Gastrocnemius medialis (tissue), 4 donors: ENCODE results near the gene UTS2B. TPM values are rescaled to one million over a fixed set of nuclear protein-coding genes. Genes with fewer than 3 reads are reported as not detected.
"Not testable (repeated sequence)": the region's sequence is repeated elsewhere in the genome, so short reads cannot be mapped to it uniquely, and the experiment has no call there.

Source experiments
- ATAC-seq, 2 donors: fragments of 150-250 bp; one replicate each; pipeline ENCODE4 v1.9.1; 2016
- DNase-seq, 2 donors: peaks; one replicate each; pipeline ENCODE4 v3.0.0-alpha.2; 2019
- H3K27ac ChIP-seq, 4 donors: fragments of 200-600 bp; sonication (generic); 1 replicate in 1 of 4; 2 replicates in 3 of 4; pipeline ENCODE4 v1.5.1; 2016 to 2018; ENCODE audit warnings: mild to moderate bottlenecking in 2 of 4, moderate library complexity in 1 of 4
- H3K27me3 ChIP-seq, 3 donors: fragments of 200-600 bp; sonication (generic) in 2 of 3; 1 replicate in 1 of 3; 2 replicates in 2 of 3; pipeline versions ENCODE4 v1.5.1 to v1.6.0; 2016 to 2019; ENCODE audit warnings: mild to moderate bottlenecking in 1 of 3, moderate library complexity in 1 of 3
- H3K36me3 ChIP-seq, 2 donors: fragments of 200-600 bp; sonication (generic) in 1 of 2; one replicate each; pipeline ENCODE4 v1.5.1; 2017 to 2018
- H3K4me1 ChIP-seq, 2 donors: fragments of 200-600 bp; sonication (generic) in 1 of 2; one replicate each; pipeline ENCODE4 v1.5.1; 2016 to 2017; ENCODE audit warnings: mild to moderate bottlenecking in 2 of 2
- H3K4me3 ChIP-seq, 4 donors: fragments of 200-600 bp; sonication (generic) in 3 of 4; 1 replicate in 1 of 4; 2 replicates in 3 of 4; pipeline ENCODE4 v1.5.1; 2016 to 2019; ENCODE audit warnings: mild to moderate bottlenecking in 2 of 4
- H3K9me3 ChIP-seq, 3 donors: fragments of 200-600 bp; sonication (generic) in 2 of 3; 1 replicate in 1 of 3; 2 replicates in 2 of 3; pipeline ENCODE4 v1.5.1; 2016 to 2019
- CTCF ChIP-seq, 5 experiments: fragments of 450-650 bp in 3 of 5; fragments of 200-600 bp in 2 of 5; sonication (generic) in 2 of 5; IDR thresholded peaks in 4 of 5; conservative IDR thresholded peaks in 1 of 5; 1 replicate in 4 of 5; 2 replicates in 1 of 5; pipeline ENCODE4 v1.5.1; 2016 to 2019; ENCODE audit warnings: antibody characterized with exemption in 5 of 5, mild to moderate bottlenecking in 3 of 5, moderate library complexity in 3 of 5
- POLR2A ChIP-seq, 2 donors: fragments of 450-650 bp; IDR thresholded peaks; one replicate each; pipeline ENCODE4 v1.6.1; 2017; ENCODE audit warnings: antibody characterized with exemption in 2 of 2, mild to moderate bottlenecking in 2 of 2, moderate library complexity in 2 of 2
- in situ Hi-C, 4 donors: fragments of 200-750 bp; cut with MboI; loops; one replicate each; pipeline versions ENCODE4 v1.15.0 to v1.8.0; 2017; ENCODE audit warnings: low sequenced_read_pairs in 4 of 4
- intact Hi-C: fragments of 100-400 bp; cut with DNase I; formaldehyde crosslinking; loops from one replicate; pipeline ENCODE4 v1.15.1; 2023; ENCODE audit warnings: low total_unique reads
- total RNA-seq, 4 donors: library from RNA; depleted of rRNA; stranded (reverse); fragments of >200 nt; gene quantifications; one replicate each; pipeline versions ENCODE4 v1.1.0 to v1.2.3, GENCODE V29; 2016

The UTS2B gene
- total RNA-seq, 4 donors from 2014 or later: not detected

GRCh38 chr3:191255156-191255555 is 75.2 kb downstream of the UTS2B start:
- Histone ChIP-seq H3K4me1 (no peaks in the 10 kb centered on the region), H3K4me3 (no peak overlapping the region), H3K27ac (no peak overlapping the region), H3K27me3 (no peaks in the 10 kb centered on the region), H3K9me3 (no peaks in the 10 kb centered on the region), H3K36me3 (no peaks in the 10 kb centered on the region)
- no peak for TF ChIP-seq POLR2A (IDR thresholded peaks at IDR 0.05)
- no peak for ATAC-seq
- intact Hi-C loops (no loop called here), in situ Hi-C loops (no loop called here)
- no peak for DNase-seq

GRCh38 chr3:191254098-191254873 is 76.0 kb downstream of the UTS2B start:
- H3K27ac ChIP-seq: no peak overlapping the region
- no peaks in the 10 kb centered on the region for H3K27me3 ChIP-seq
- no peak for TF ChIP-seq CTCF (IDR thresholded peaks at IDR 0.05 in 4 of 5, conservative IDR thresholded peaks at IDR 0.05 in 1 of 5)
- no peak for TF ChIP-seq POLR2A (IDR thresholded peaks at IDR 0.05)
- ATAC-seq: no peak
- DNase-seq: no peak
- no peaks in the 10 kb centered on the region for H3K9me3 ChIP-seq
- H3K4me1 ChIP-seq: no peaks in the 10 kb centered on the region
- no peaks in the 10 kb centered on the region for H3K36me3 ChIP-seq
- in situ Hi-C loops: no loop called here
- no peak overlapping the region for H3K4me3 ChIP-seq
- intact Hi-C loops: no loop called here

- intact Hi-C loops: no loop called here
- DNase-seq (no peak), ATAC-seq (no peak)
- H3K9me3 ChIP-seq: no peaks in the 10 kb centered on the region
- no peaks in the 10 kb centered on the region for H3K36me3 ChIP-seq
- H3K4me1 ChIP-seq: no peaks in the 10 kb centered on the region
- in situ Hi-C loops: no loop called here
- H3K27me3 ChIP-seq: no peaks in the 10 kb centered on the region
- H3K4me3 ChIP-seq: no peak overlapping the region
- TF ChIP-seq CTCF (IDR thresholded peaks at IDR 0.05 in 4 of 5, conservative IDR thresholded peaks at IDR 0.05 in 1 of 5) (no peak), POLR2A (IDR thresholded peaks at IDR 0.05) (no peak)
- H3K27ac ChIP-seq: no peak overlapping the region
Observed at GRCh38 chr3:191253089-191253799, 77.1 kb downstream of the UTS2B start.

GRCh38 chr3:191246630-191247029 is 83.7 kb downstream of the UTS2B start:
- Histone ChIP-seq H3K4me1 (no peaks in the 10 kb centered on the region), H3K36me3 (no peaks in the 10 kb centered on the region), H3K9me3 (no peaks in the 10 kb centered on the region), H3K27me3 (no peaks in the 10 kb centered on the region), H3K4me3 (no peak overlapping the region), H3K27ac (no peak overlapping the region)
- DNase-seq: no peak
- in situ Hi-C loops: loop anchor here in 2 of 4 donors (10.0 to 25.0 kb wide), 2 partner anchors 138 to 141 kb away; no protein-coding TSS in a partner anchor
- no peak for ATAC-seq
- intact Hi-C loops: loop anchor here (10.0 kb wide), 1 partner anchor 148 kb away; no protein-coding TSS in a partner anchor
- TF ChIP-seq POLR2A (IDR thresholded peaks at IDR 0.05): no peak
- TF ChIP-seq CTCF (IDR thresholded peaks at IDR 0.05 in 4 of 5, conservative IDR thresholded peaks at IDR 0.05 in 1 of 5): no peak

- not testable (repeated sequence) for H3K4me1 ChIP-seq, H3K4me3 ChIP-seq, H3K27ac ChIP-seq, ATAC-seq, H3K9me3 ChIP-seq, H3K36me3 ChIP-seq, H3K27me3 ChIP-seq
- intact Hi-C loops (loop anchor here (10.0 kb wide), 1 partner anchor 149 kb away; no protein-coding TSS in a partner anchor), in situ Hi-C loops (loop anchor here in 2 of 4 donors (10.0 to 25.0 kb wide), 2 partner anchors 139 to 141 kb away; no protein-coding TSS in a partner anchor)
- peak; percentile 4 to 23 for DNase-seq
Observed at GRCh38 chr3:191246034-191246433, 84.3 kb downstream of the UTS2B start.
